T-helper 2 cell (primary cell): Measurements from ENCODE around the gene MPHOSPH6.
"Not testable (repeated sequence)": the region's sequence is repeated elsewhere in the genome, so short reads cannot be mapped to it uniquely, and the experiment has no call there.

Experiments
- DNase-seq, 5 experiments: peaks; one replicate each; pipeline versions ENCODE4 v3.0.0 to v3.0.0-alpha.2; 2012 to 2022

Gene MPHOSPH6

DNA sequence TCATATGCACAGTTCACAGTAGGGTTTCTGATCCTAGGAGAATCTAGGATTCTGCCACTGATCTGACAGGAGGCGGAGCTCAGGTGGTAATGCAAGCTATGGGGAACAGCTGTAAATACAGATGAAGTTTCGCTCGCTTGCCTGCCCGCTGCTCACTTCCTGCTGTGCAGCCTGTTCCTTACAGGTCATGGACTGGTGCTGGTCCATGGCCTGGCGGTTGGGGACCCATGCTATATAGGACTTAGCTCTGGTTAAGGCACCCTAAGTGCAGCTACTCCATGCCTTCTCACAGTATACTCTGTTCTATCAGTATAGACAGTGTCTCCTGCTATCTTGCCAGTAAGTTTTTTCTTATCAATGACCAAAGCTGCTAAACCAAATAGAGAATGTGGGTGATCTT is 2.4 kb downstream of the MPHOSPH6 start:
- no peak for DNase-seq

DNA sequence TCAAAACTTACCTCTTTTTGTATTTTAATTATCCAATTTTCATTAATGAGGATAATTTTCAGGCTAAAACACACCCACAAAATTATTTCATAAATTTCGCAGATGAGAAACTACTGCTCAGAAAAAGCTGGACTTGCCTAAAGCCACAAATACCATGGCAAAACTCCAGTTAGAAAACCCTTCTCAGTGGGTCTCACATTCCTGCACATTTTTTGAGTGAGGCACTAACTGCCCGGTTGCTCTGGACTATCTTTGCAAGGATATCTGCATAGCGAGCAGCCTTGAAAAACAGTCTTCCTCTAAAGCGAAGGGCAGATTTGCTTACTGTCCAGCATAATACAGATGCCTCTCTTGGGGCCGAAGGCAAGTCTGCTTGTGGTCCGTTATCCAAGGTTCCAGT is 9.8 kb downstream of the MPHOSPH6 start:
- DNase-seq = no peak

DNA sequence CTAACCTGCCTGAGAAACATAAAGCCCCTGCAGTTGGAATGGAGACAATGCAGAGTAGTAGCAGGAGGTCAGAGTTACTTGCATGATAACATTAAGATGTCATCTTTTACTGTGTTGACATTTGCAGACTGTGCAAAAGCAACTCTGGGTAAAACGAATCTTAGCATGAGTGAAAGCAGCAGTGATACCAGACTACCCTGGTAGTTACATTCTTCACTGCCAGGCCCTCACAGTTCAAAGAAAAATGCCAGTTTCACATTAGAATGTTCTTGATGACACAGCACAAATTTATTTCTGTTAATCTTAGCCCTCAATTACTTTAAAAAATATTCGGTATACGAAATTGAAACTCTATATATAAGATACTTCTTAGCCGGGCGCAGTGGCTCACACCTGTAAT is 12.2 kb downstream of the MPHOSPH6 start:
- no peak for DNase-seq

DNA sequence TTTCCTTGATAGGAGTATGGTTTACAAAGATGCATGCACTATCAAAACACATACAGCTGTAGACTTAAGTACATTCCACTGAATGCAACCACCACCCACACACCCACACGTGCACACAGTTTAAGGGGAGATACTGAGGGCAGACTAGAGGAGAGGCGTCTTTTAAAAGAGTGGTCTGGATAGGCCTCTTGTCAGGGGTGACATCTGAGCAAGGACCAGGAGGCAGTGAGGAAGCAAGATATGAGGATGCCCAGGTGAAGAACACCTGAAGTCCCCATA is 12.6 kb downstream of the MPHOSPH6 start:
- no peak for DNase-seq

DNA sequence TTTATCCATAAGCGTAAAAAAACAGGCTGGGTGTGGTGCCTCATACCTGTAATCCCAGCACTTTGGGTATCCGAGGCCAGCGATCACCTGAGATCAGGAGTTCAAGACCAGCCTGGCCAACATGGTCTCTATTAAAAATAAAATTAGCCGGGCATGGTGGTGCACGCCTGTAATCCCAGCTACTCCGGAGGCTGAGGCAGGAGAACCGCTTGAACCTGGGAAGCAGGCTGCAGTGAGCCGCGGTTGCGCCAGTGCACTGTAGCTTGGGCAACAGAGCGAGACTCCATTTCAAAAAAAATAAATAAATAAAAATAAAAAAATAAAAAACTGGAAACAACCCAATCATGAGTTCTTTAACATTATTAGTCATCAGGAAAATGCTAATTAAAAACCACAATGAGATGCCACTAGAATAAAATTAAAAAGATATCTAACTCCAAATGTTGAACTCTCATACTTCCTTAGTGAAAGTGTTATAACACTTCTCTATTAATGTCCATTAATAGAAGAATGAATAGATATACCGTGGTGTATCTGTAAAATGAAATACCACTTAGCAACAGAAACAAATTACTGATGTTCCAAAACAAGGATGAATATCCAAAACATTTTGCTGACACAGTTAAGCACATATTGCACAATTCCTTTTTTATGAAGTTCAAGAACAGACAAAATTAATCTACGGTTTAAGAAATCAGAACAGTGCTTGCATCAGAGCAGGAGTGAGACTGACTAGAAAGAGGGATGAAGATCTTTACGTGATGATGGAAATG is 13.1 kb downstream of the MPHOSPH6 start:
- DNase-seq = no peak

DNA sequence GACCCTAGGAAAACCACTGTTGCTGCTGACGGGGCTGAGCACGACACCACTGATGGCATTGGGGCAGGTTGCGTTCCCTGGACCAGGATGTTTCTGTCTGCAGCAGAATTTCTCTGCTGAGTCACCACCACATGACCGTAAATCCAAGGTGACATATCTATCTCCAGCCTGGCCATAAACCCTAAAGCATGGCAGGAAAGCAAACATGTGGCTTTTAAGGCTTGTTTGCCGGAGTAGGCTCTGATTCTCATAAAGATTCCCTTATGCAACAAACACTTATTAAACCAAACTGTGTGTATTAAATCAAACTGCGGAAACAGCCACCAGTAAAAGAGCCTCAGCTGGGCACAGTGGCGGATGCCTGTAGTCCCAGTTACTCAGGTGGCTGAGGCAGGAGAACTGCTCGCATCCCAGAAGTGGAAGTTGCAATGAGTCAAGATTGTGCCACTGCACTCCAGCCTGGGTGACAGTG is 17.3 kb downstream of the MPHOSPH6 start:
- DNase-seq = no peak

DNA sequence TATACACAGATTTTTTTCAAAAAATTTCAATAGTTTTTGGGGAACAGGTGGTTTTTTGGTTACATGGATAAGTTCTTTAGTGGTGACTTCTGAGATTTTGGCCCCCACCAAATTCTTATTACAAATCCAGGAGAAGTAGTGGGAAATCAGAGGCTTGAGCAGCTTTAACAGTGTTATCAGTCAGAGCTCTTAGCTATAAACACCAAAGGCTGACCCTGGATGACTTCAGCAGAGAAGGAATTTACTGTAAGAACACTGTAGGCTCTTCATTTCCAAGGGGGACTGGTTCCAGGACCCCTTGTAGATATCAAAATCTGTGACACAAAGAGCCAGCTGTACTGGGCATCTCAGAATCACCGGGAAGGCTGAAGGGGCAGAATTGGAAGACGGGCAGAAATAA is 17.8 kb downstream of the MPHOSPH6 start:
- DNase-seq = no peak

DNA sequence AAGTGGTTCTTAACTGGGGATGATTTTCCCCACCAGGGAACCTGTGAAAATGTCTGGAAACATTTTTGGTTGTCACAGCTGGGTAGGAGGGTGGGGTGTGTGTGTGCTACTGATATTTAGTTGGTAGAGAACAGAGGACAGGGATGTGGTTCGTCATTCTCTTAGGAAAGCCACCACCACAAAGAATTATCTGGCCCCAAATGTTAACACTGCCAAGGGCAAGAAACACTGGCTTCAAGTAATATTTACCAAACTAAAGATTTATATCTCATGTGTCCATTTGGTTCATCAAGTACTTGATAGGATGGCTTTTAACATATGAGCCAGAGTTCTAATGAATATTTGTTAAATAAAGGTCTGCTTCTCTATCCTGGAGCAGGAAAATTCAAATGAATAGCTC is 19.5 kb downstream of the MPHOSPH6 start:
- DNase-seq = no peak

DNA sequence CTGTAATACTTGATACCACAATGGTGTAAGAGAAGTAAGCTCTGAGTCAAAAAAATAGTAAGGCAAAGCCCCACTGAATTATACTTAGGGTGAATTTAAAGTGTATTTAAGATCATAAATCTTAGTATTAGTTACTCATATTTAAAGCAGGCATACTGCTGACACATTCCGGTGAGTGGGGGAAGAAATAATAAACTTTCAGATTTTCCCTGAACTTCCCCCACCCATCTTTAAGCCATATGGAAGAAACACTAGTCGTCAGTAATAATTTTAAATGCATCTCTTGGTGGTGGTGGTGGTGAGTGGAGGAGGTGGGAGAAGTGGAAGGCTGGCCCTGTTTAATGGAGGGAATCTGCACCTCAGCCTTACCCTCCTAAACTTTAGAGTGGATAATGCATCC is 20.5 kb downstream of the MPHOSPH6 start:
- no peak for DNase-seq

DNA sequence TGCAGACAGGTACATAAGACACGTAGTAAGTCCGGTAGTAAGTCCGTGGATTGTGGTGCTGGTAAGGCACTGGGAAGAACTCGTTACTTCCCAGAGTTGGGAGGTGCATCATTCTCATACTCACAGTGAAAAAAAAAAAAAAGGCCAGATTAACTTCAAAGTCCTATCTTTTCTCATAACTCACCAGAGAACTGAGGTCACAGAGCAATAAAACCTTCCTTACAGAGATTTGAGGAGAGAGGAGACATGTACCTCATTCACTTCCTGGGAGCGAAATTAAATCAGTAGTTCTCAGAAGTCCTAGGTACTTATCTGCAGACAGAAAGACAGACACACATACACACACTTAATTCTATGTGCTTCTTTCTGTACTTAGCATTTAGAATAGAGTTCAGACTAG is 22.5 kb downstream of the MPHOSPH6 start:
- no peak for DNase-seq

DNA sequence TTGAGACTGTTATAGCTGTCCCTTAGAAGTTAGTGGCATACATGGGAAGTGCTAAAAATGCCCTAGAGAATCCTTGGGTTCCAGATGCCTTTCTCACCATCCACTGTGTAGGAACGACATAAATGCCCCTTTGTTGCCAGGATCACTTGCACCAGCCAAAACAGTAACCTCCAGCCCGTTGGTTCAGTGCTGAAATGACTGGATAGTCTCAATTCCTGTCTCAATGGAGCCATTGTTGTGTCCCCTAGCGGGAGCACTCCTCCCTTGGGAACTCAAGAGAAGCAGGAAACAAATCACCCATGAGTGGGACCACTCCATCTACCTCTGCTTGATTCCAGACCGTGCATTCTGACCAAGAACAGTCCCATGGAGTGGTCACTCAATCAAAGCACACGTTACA is 23.1 kb downstream of the MPHOSPH6 start:
- DNase-seq = no peak

DNA sequence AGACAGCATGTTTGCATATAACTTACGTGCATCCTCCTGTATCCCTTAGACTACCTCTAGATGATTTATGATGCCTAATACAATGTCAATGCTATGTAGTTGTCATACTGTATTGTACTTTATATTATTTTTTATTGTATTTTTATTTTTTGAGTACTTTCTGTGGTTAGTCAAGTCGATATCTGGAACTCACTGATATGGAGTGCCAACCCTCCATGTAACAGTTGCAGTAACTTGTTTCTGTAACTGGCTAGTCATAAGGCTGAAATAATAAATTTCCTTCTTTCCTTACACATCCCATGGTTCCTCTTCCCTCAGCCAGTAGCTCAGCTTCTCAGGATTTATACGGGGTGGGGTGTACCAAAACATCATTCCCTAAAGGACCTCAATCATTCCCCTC is 23.5 kb downstream of the MPHOSPH6 start:
- no peak for DNase-seq

DNA sequence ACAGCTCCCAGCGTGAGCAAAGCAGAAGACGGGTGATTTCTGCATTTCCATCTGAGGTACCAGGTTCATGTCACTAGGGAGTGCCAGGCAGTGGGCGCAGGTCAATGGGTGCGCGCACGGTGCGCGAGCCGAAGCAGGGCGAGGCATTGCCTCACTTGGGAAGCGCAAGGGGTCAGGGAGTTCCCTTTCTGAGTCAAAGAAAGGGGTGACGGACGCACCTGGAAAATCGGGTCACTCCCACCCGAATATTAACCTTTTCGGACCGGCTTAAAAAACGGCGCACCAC is 30.8 kb downstream of the MPHOSPH6 start:
- DNase-seq = not testable (repeated sequence)

DNA sequence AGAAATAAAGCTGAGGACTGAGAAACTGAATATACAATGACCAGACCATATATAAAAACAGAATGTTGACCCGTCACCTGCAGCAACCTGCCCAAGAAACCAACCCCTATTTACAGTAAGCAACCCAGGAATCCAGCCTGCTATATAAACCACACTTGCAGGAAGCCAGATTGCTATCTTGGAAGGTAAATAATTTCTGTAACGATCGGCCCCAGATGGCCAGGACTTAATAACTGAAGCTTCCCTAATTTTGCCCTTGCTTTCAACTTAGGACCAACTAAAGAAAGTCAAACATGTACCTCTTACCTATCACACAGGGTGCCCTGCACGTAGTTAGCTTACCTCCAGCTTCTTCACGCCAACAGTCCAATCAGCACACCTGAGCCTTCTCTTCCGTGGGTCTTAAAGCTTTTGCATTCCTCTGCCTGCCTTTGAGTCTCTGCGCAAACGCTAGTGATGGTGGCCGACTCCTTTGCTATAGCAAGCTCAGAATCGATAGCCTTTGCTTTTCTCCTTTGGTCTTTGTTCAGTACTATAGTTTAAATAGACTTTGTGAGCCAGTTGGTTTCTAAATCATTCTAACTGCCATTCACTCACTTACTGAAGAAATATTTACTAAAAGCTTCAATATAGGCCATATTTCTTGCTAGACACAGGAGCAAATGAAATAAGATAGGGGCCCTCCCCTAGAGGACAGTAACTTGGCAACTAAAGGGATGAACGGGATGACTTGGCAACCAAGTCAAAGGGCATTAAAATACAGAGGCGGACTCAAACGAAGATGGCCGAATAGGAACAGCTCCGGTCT is 31.3 kb downstream of the MPHOSPH6 start:
- DNase-seq = no peak

DNA sequence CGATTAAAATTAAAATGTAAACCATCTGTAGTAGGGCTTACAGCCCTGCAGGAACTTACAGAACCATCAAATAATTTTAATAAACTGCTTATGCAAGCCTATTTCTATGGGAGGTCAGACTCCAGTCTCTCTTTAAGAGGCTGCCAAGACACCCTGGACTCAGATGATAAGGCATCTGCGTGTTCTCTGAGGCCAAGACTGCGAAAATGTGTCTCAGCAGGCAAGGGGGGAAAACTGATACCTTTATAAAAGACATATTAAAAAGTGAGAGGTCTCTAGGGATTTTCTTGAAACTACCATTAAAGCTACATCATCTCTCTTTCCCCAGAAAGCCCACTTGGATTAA is 32.2 kb downstream of the MPHOSPH6 start:
- no peak for DNase-seq

DNA sequence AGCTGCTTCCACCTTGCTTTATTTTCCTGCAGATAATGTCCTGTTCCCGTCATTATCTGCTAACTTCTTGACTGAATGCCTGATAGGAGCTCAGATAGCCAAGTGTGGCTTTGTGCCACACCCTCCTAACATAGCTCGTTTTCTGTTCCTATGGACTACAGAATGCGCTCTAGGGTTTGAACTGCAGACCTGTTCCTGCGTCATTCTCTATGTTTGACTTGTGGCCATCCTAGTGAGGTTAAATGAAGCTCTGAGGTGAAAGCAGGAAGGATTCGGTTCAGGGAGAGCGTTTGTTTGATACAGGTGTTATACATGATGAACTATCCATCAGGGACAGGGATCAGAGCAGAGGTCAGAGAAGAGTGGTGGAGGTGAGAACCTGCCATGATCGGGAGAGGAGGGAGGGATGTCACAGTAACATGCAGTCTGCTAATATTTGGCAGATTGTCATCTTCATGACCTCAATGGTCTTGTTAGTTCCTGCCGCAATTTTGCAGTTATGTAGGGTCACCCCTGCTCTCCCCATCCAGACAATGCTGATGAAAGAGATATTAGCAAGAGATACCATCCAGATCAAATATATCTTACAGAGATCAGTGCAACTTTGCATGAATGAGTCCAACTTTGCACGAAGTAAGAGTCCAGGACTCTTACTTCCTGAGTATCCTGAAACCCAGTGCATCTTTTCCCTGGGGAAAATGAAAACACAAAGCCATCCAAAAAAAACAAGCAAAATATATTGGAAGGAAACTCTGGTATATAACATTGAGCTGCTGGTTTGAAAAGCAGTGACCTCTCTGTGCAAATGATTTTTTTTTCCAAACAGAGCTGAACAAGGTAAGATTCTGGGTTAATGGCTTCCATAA is 32.8 kb downstream of the MPHOSPH6 start:
- DNase-seq = no peak

DNA sequence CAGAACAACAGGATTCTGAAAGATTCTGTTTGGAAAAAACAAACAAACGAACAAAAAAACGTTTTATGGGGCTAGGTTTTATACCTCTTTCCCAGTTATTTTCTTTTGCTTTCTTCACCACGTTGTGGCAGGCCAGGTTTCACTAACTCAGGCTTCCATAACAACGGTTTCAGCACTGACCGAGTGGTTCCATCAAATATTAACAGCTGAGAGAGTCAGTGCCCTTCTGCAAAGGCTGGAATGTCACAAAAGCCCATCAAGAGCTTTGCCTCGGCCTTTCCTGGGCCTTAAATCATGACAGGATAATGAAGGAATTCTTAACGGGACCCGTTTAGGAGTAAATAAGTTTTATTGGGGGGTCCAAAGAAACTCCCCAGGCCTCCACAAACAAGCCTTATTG is 34.2 kb downstream of the MPHOSPH6 start:
- DNase-seq = no peak

DNA sequence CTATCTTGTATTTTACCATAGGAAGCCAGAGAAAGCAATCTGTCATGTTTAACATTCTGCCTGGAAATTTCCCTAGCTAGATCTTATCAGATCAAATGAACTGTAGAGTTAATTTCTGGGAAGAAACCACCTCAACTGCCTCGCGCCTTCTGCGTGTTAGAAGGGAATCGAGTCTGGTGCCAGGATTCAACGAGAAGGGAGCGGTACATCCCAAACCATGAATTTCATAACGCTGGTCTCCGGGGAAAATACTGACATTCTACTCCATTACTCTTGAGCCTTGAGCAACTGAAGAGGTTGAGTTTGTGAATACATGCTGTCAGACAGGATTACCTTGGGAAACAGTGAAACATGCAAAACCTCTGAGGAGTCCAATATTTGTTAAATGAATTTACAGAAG is 35.2 kb downstream of the MPHOSPH6 start:
- no peak for DNase-seq

DNA sequence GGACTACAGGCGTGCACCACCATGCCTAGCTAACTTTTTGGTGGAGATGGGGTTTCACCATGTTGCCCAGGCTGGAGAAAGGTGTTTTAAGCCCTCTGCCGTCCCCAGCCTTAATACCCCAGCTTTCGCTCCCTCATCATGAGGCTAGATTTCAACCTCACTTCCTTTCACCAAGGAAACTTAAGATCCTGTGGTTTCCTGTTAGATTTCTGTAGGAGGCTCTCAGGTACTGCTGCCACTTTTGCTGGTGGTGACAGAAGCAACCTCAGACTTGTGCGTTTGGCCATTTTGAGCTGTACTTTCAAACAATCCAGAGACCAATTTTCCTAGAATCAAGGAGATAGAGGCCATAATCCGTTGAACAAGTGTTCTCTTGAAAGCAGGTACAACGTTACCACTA is 36.2 kb downstream of the MPHOSPH6 start:
- DNase-seq = peak in 2 of 5 experiments; percentile 3 to 82

DNA sequence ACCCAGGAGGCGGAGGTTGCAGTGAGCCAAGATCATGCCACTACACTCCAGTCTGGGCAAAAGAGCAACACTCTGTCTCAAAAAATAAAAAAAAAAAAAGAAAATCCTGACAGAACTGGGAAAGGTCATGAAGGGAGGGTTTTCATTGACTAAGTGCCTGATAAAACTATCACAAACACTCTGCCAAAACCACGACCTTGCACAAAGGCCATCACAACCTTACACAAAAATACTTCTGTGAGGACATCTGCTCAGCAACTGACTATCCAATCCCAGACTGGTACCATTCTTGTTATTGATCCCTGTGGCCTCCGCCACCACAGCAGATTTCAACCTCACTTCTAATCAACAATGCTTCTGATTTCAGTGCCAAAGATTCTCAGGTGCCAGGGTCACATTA is 40.1 kb downstream of the MPHOSPH6 start:
- DNase-seq = no peak

DNA sequence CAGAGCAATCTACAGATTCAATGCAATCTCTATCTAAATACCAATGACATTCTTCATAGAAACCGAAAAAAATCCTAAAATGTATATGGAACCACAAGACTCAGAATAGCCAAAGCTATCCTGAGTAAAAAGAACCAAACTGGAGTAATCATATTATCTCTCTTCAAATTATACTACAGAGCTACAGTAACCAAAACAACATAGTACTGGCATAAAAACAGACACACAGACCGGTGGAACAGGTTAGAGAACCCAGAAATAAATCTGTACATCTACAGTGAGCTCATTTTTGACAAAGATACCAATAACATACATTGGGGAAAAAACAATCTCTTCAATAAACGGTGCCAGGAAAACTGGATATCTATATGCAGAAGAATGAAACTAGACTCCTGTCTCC is 45.4 kb downstream of the MPHOSPH6 start:
- DNase-seq = no peak

DNA sequence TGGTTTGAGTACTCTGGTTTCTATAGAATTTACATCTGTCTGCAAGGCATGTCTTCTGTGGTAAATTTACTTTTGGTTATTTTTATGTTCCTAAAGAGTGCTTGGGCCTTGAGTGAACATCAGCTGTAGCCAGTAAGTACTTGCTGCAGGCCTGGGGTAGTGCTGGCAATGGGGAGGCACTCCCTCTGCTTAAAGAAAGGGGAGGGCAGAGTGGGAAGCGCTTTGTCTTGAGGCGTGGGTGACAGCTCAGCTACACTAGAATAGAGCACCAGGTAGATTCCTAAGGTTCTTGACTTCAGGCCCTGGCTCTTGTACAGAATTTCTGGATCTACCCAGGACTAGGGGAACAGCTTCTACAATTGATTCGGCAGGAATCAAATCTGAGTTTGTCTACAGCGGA is 50.6 kb downstream of the MPHOSPH6 start:
- no peak for DNase-seq

DNA sequence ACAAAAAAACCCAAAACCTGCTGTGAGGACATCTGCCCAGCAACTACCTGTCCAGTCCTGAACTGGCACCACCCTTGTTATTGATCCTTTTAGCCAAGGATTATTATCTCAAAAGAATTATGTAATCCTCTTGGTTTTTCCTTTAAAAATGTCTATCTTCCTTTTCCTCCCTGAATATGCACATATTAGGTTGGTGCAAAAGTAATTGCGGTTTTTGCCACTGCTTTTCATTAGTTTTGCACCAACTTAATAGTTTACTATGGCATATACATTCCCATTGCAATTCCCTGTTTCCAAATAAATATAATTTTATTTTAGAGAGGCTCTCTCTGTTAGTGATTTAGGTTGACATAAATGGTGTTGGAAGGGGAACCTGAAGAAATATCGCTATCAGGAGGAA is 51.3 kb downstream of the MPHOSPH6 start:
- no peak for DNase-seq

DNA sequence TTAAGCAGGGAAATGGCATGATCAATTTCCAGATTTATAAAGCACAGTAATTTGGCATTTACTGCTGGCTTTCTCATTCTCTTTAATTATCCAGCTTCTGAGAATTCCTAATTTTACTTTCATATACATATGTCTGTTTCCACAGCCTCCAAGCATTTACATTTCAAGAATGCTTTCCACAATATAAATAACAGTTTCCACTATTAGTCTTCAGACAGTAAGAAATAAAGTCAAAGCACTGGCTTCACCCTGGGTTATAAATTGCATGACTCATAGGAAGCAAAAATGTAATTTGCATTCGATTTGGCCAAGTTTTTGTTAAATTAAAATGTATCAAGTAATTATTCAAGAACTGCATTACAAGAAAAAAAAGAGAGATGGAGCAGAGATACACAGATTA is 53.5 kb downstream of the MPHOSPH6 start:
- no peak for DNase-seq
